GM12878 (cell line): ENCODE results near the gene RPIA. TPM values are rescaled to one million over a fixed set of nuclear protein-coding genes. Genes with fewer than 3 reads are reported as not detected.

Experiments used
- ATAC-seq: fragments of 200-7000 bp; cut with Tn5 transposase; 3 replicates; pipeline ENCODE4 v1.9.1; 2020; ENCODE audit warnings: mild to moderate bottlenecking, moderate library complexity
- BruUV-seq: library from RNA; stranded (reverse); fragments of 400-500 nt; replicated peaks from 2 replicates; lab custom pipeline; 2021; lab: Mats Ljungman, UMichigan
- CTCF ChIA-PET: fragments of 300-600 bp; sonication (Branson Sonifier 250); formaldehyde crosslinking; extraction: SDS; loops from one replicate; lab custom pipeline; 2021; ENCODE audit warnings: inconsistent platforms; lab: Yijun Ruan, JAX
- POLR2A ChIA-PET: fragments of 350-600 bp; formaldehyde crosslinking; extraction: SDS; loops from one replicate; lab custom pipeline; 2021; ENCODE audit warnings: inconsistent platforms; lab: Charles Lee
- RAD21 ChIA-PET: fragments of 300-600 bp; sonication (Branson Sonifier 250); formaldehyde crosslinking; loops from one replicate; lab custom pipeline; 2023; ENCODE audit warnings: antibody characterized with exemption; ENCODE audit not compliant: unreplicated experiment; lab: Charles Lee
- SMC1A ChIA-PET: fragments of 300-600 bp; sonication (Branson Sonifier 250); formaldehyde crosslinking; loops from one replicate; lab custom pipeline; 2023; ENCODE audit not compliant: unreplicated experiment, uncharacterized antibody; lab: Charles Lee
- DNase-seq: peaks from one replicate; pipeline ENCODE4 v3.0.0-alpha.2; 2011; ENCODE audit warnings: low read depth, low spot score
- FAIRE-seq: peaks from 3 replicates; lab custom pipeline; 2011; peaks lifted over from hg19 to GRCh38; lab: Jason Lieb, UNC
- H2AFZ ChIP-seq: 2 replicates; pipeline ENCODE4 v1.6.0; 2011; ENCODE audit warnings: low read depth, low read length, control low read depth; ENCODE audit not compliant: control insufficient read depth
- H3K27ac ChIP-seq: 2 replicates; pipeline ENCODE4 v1.5.1; 2011; ENCODE audit warnings: control low read depth; ENCODE audit not compliant: control insufficient read depth, insufficient read depth
- H3K27me3 ChIP-seq, 2 experiments: replicated peaks in 1 of 2; 2 replicates each; pipeline versions ENCODE4 v1.6.0 to v1.6.1; 2011; ENCODE audit warnings: low read length in 1 of 2; ENCODE audit not compliant: control insufficient read depth in 2 of 2, insufficient read depth in 2 of 2
- H3K36me3 ChIP-seq, 2 experiments: 2 replicates each; pipeline ENCODE4 v1.5.1; 2011; ENCODE audit warnings: low read length in 1 of 2; ENCODE audit not compliant: control insufficient read depth in 2 of 2, insufficient read depth in 2 of 2
- H3K4me1 ChIP-seq: 2 replicates; pipeline ENCODE4 v1.6.1; 2011; ENCODE audit warnings: mild to moderate bottlenecking, low read length, moderate library complexity, mixed read lengths; ENCODE audit not compliant: control insufficient read depth, insufficient read depth
- H3K4me2 ChIP-seq: 2 replicates; pipeline ENCODE4 v1.6.0; 2011; ENCODE audit warnings: control low read depth; ENCODE audit not compliant: control insufficient read depth, insufficient read depth
- H3K4me3 ChIP-seq: fragments of 200-600 bp; sonication (generic); 2 replicates; pipeline ENCODE4 v1.5.1; 2016
- H3K79me2 ChIP-seq: 2 replicates; pipeline ENCODE4 v1.6.0; 2011; ENCODE audit warnings: low read length; ENCODE audit not compliant: control insufficient read depth, insufficient read depth
- H3K9ac ChIP-seq: 2 replicates; pipeline ENCODE4 v1.8.0; 2011; ENCODE audit warnings: low read length, control low read depth, mixed read lengths; ENCODE audit not compliant: control insufficient read depth, insufficient read depth
- H3K9me3 ChIP-seq: replicated peaks from 3 replicates; pipeline ENCODE4 v1.5.1; 2011; ENCODE audit warnings: mild to moderate bottlenecking, low read length; ENCODE audit not compliant: control insufficient read depth, insufficient read depth
- H4K20me1 ChIP-seq: 2 replicates; pipeline ENCODE4 v1.6.0; 2011; ENCODE audit not compliant: control insufficient read depth, insufficient read depth
- BHLHE40 ChIP-seq, 2 experiments: fragments of 450-650 bp in 1 of 2; IDR thresholded peaks; 2 replicates each; pipeline ENCODE4 v1.6.1; 2011 to 2017; ENCODE audit warnings: low read depth in 2 of 2, borderline replicate concordance in 1 of 2, improper control_type of control experiment in 1 of 2, low read length in 1 of 2, mild to moderate bottlenecking in 1 of 2
- GATAD2B ChIP-seq: fragments of 450-650 bp; conservative IDR thresholded peaks from 2 replicates; pipeline ENCODE4 v1.6.1; 2017; ENCODE audit warnings: low read depth, mild to moderate bottlenecking, moderate library complexity
- HCFC1 ChIP-seq: fragments of 150-350 bp; IDR thresholded peaks from 2 replicates; pipeline ENCODE4 v1.6.1; 2014; ENCODE audit warnings: low read length
- IKZF2 ChIP-seq, 2 experiments: fragments of 450-650 bp; IDR thresholded peaks; 2 replicates each; pipeline ENCODE4 v1.6.1; 2017; ENCODE audit warnings: mild to moderate bottlenecking in 2 of 2, moderate library complexity in 2 of 2
- LARP7 ChIP-seq: fragments of 450-650 bp; IDR thresholded peaks from 2 replicates; pipeline ENCODE4 v1.6.1; 2017; ENCODE audit warnings: mild to moderate bottlenecking
- RELA ChIP-seq: fragments of 450-650 bp; IDR thresholded peaks from 2 replicates; pipeline ENCODE4 v1.8.0; 2014; ENCODE audit warnings: borderline replicate concordance; ENCODE audit not compliant: partially characterized antibody
- SREBF2 ChIP-seq: IDR thresholded peaks from 2 replicates; pipeline ENCODE4 v1.6.1; 2012; ENCODE audit warnings: mild to moderate bottlenecking, low read length
- TARDBP ChIP-seq: IDR thresholded peaks from 2 replicates; pipeline ENCODE4 v1.6.1; 2016; ENCODE audit warnings: borderline replicate concordance
- ZNF274 ChIP-seq: IDR thresholded peaks from one replicate; pipeline ENCODE4 v1.8.0; 2011; ENCODE audit not compliant: insufficient read length, insufficient read depth
- ZNF622 ChIP-seq: fragments of 450-650 bp; IDR thresholded peaks from 2 replicates; pipeline ENCODE4 v1.6.1; 2017; ENCODE audit warnings: mild to moderate bottlenecking, inconsistent platforms
- WGBS: methylation state at CpG from one replicate; pipeline ENCODE4 v1.1.6; 2016; ENCODE audit warnings: low lambda C conversion rate; ENCODE audit not compliant: insufficient replicate concordance, insufficient coverage; ENCODE audit errors: missing lambda C conversion rate; 5-methylcytosine and 5-hydroxymethylcytosine counted together
- in situ Hi-C: fragments of 300-500 bp; cut with MboI; formaldehyde crosslinking; loops from 9 replicates; pipeline ENCODE4 v1.14.3; 2018; ENCODE audit warnings: mixed read lengths
- intact Hi-C: fragments of 100-400 bp; cut with micrococcal nuclease; formaldehyde crosslinking; loops from one replicate; pipeline ENCODE4 v1.14.2; 2022; ENCODE audit not compliant: unreplicated experiment
- polyA plus RNA-seq, 11 experiments: library from polyadenylated mRNA; depleted of rRNA in 4 of 11; unstranded in 6 of 11; stranded (reverse) in 5 of 11; fragments of >200 nt; fragmentation: Nextera tagmentation in 4 of 11; fragmentation: Illumina TruSeq in 1 of 11; extraction: Ambion mirVana in 4 of 11; extraction: Trizol in 1 of 11; gene quantifications; 1 replicate in 1 of 11; 2 replicates in 10 of 11; pipeline versions ENCODE4 v1.2.1 to v1.2.3, GENCODE V29; 2011 to 2016; ENCODE audit warnings: inconsistent platforms in 2 of 11, missing spikeins in 2 of 11, low read depth in 1 of 11
- total RNA-seq, 4 experiments: library from RNA; depleted of rRNA in 3 of 4; stranded (reverse); fragments of >200 nt in 3 of 4; fragmentation: Illumina TruSeq in 1 of 4; extraction: Trizol in 1 of 4; gene quantifications; 2 replicates each; pipeline versions ENCODE4 v1.2.1 to v1.2.3, GENCODE V29; 2013 to 2021
- TF ChIP-seq, protein P1 (sequence below): fragments of 450-650 bp; IDR thresholded peaks from 2 replicates; pipeline ENCODE4 v1.6.1; 2014; ENCODE audit warnings: mild to moderate bottlenecking
- TF ChIP-seq, protein P2 (sequence below): IDR thresholded peaks from 2 replicates; pipeline ENCODE4 v1.6.1; 2012; ENCODE audit warnings: mild to moderate bottlenecking, low read depth, low read length
- TF ChIP-seq, protein P3 (sequence below): fragments of 450-650 bp; IDR thresholded peaks from 2 replicates; pipeline ENCODE4 v1.6.1; 2017; ENCODE audit warnings: mild to moderate bottlenecking, low read depth, inconsistent platforms; ENCODE audit not compliant: poor library complexity, severe bottlenecking

Gene RPIA
- total and polyA plus RNA-seq, 10 of the 15 experiments (the other 5 are each of a cell fraction or from before 2014, with no cell fraction given) = 7.1 to 58.1 (median 41.6) TPM

DNA sequence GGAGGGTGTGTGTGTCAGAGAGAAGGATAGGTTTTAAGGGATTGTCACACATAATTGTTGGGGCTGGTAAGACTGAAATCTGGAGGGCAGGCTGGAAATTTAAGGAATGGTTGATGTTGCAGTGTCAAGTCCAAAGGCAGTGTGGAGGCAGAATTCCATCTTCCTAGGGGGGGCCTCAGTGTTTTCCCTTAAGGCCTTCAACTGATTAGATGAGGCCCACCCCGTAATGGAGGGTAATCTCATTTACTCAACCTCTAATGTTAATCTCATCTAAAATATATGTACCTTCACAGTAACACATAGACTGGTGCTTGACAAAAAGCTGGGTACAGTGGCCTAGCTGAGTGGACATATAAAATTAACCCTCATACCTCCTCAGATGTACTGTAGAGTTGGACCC lies 30.9 kb upstream of the RPIA start:
- no peak for DNase-seq
- WGBS = 100% methylated on average over 1 of the region's 1 CpG
- SMC1A ChIA-PET = interaction anchor here (1.2 to 1.3 kb wide), 2 partner anchors 9 to 11 kb away, joined by 5 to 7 read pairs; no protein-coding TSS in a partner anchor

More for the DNA sequence above, 30.9 kb upstream of the RPIA start:
- no peaks in the 10 kb centered on the region for H3K36me3 ChIP-seq
- TF ChIP-seq HCFC1 = no peak
- TF ChIP-seq RELA = no peak
- no peak for TF ChIP-seq LARP7
- no peak for TF ChIP-seq BHLHE40 (IDR thresholded peaks at IDR 0.05; ENCODE audit: borderline replicate concordance in 1 of 2, low read depth in 2 of 2, low read length in 1 of 2)
- TF ChIP-seq SREBF2 = no peak
- TF ChIP-seq, protein P1, sequence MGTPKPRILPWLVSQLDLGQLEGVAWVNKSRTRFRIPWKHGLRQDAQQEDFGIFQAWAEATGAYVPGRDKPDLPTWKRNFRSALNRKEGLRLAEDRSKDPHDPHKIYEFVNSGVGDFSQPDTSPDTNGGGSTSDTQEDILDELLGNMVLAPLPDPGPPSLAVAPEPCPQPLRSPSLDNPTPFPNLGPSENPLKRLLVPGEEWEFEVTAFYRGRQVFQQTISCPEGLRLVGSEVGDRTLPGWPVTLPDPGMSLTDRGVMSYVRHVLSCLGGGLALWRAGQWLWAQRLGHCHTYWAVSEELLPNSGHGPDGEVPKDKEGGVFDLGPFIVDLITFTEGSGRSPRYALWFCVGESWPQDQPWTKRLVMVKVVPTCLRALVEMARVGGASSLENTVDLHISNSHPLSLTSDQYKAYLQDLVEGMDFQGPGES = no peak
- TF ChIP-seq TARDBP = no peak
- TF ChIP-seq ZNF274 = no peak
- TF ChIP-seq ZNF622 = no peak
- TF ChIP-seq, protein P2, sequence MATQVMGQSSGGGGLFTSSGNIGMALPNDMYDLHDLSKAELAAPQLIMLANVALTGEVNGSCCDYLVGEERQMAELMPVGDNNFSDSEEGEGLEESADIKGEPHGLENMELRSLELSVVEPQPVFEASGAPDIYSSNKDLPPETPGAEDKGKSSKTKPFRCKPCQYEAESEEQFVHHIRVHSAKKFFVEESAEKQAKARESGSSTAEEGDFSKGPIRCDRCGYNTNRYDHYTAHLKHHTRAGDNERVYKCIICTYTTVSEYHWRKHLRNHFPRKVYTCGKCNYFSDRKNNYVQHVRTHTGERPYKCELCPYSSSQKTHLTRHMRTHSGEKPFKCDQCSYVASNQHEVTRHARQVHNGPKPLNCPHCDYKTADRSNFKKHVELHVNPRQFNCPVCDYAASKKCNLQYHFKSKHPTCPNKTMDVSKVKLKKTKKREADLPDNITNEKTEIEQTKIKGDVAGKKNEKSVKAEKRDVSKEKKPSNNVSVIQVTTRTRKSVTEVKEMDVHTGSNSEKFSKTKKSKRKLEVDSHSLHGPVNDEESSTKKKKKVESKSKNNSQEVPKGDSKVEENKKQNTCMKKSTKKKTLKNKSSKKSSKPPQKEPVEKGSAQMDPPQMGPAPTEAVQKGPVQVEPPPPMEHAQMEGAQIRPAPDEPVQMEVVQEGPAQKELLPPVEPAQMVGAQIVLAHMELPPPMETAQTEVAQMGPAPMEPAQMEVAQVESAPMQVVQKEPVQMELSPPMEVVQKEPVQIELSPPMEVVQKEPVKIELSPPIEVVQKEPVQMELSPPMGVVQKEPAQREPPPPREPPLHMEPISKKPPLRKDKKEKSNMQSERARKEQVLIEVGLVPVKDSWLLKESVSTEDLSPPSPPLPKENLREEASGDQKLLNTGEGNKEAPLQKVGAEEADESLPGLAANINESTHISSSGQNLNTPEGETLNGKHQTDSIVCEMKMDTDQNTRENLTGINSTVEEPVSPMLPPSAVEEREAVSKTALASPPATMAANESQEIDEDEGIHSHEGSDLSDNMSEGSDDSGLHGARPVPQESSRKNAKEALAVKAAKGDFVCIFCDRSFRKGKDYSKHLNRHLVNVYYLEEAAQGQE = no peak
- TF ChIP-seq GATAD2B = no peak
- TF ChIP-seq, protein P3, sequence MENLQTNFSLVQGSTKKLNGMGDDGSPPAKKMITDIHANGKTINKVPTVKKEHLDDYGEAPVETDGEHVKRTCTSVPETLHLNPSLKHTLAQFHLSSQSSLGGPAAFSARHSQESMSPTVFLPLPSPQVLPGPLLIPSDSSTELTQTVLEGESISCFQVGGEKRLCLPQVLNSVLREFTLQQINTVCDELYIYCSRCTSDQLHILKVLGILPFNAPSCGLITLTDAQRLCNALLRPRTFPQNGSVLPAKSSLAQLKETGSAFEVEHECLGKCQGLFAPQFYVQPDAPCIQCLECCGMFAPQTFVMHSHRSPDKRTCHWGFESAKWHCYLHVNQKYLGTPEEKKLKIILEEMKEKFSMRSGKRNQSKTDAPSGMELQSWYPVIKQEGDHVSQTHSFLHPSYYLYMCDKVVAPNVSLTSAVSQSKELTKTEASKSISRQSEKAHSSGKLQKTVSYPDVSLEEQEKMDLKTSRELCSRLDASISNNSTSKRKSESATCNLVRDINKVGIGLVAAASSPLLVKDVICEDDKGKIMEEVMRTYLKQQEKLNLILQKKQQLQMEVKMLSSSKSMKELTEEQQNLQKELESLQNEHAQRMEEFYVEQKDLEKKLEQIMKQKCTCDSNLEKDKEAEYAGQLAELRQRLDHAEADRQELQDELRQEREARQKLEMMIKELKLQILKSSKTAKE = no peak
- TF ChIP-seq IKZF2 (IDR thresholded peaks at IDR 0.05) = no peak
- TF ChIP-seq, all 136 proteins: peak for 0
- H2AFZ ChIP-seq = no peak overlapping the region
- ChIA-PET CTCF (interaction anchor here (4.0 kb wide), 1 partner anchor 9 kb away, joined by 33 read pairs; no protein-coding TSS in a partner anchor), POLR2A (no interaction called here), RAD21 (no interaction called here)
- H3K9me3 ChIP-seq = no peaks in the 10 kb centered on the region
- H3K27me3 ChIP-seq = no peaks in the 10 kb centered on the region
- H3K27ac ChIP-seq = no peak overlapping the region
- H3K4me2 ChIP-seq = no peak overlapping the region
- BruUV-seq = no TSS peak
- ATAC-seq (no peak), FAIRE-seq (no peak)
- H3K4me1 ChIP-seq = no peaks in the 10 kb centered on the region
- no peak overlapping the region for H3K4me3 ChIP-seq
- intact Hi-C loops = loop anchor here (10.0 kb wide), 1 partner anchor 206 kb away; the partner anchor contains the start of gene FOXI3
- H3K79me2 ChIP-seq = no peaks in the 10 kb centered on the region
- H3K9ac ChIP-seq = no peak overlapping the region
- H4K20me1 ChIP-seq = no peaks in the 10 kb centered on the region
- in situ Hi-C loops = loop anchor here (25.0 kb wide), 1 partner anchor 598 kb away; the partner anchor contains the start of genes KRCC1 and SMYD1
